Measurements from ENCODE around the gene NACAD.

DNA sequence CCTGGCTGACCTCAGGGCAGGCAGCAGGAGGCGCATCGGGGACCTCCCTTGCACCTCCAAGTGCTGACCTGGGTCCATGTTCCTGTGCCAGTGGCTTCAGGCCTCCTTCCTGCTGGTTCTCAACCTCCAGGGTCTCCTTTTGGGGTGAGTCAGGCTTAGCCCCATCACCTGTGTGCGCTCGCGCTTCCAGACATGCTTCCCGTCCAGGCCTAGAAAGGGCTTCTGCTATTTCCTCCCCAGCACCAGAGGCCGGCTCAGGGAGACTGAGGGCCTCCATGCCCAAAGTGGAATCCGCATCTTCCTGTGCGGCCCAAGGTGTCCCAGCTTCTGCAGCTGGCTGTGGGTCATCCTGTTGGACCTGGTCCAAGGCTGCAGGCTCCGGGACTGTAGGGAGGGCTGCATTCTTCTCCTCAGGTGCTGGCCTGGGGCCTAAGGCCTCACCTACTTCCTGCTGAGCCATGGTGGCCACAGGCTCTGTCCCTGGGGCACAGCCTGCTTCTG lies 5.9 kb downstream of the NACAD start:
- TF ChIP-seq, protein P1, sequence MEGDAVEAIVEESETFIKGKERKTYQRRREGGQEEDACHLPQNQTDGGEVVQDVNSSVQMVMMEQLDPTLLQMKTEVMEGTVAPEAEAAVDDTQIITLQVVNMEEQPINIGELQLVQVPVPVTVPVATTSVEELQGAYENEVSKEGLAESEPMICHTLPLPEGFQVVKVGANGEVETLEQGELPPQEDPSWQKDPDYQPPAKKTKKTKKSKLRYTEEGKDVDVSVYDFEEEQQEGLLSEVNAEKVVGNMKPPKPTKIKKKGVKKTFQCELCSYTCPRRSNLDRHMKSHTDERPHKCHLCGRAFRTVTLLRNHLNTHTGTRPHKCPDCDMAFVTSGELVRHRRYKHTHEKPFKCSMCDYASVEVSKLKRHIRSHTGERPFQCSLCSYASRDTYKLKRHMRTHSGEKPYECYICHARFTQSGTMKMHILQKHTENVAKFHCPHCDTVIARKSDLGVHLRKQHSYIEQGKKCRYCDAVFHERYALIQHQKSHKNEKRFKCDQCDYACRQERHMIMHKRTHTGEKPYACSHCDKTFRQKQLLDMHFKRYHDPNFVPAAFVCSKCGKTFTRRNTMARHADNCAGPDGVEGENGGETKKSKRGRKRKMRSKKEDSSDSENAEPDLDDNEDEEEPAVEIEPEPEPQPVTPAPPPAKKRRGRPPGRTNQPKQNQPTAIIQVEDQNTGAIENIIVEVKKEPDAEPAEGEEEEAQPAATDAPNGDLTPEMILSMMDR (IDR thresholded peaks at IDR 0.05), result no peak
- TF ChIP-seq POLR2A (IDR thresholded peaks at IDR 0.05), result no peak
